Left lung (tissue), 10 donors: ENCODE data around the gene ASTN1. TPM values are rescaled to one million over a fixed set of nuclear protein-coding genes. Genes with fewer than 3 reads are reported as not detected.

Source experiments
- ATAC-seq: fragments of 200-7000 bp; cut with Tn5 transposase; one replicate; pipeline ENCODE4 v1.9.1; 2020; ENCODE audit warnings: moderate library complexity
- DNase-seq, 4 donors: peaks; one replicate each; pipeline ENCODE4 v3.0.0-alpha.2; 2013 to 2020
- H3K27ac ChIP-seq, 2 donors: fragments of 200-600 bp; sonication (generic) in 1 of 2; one replicate each; pipeline versions ENCODE4 v1.5.0 to v1.8.0; 2020 to 2021
- H3K27me3 ChIP-seq, 2 donors: fragments of 200-600 bp; sonication (generic) in 1 of 2; one replicate each; pipeline versions ENCODE4 v1.5.0 to v1.8.0; 2020 to 2021
- H3K36me3 ChIP-seq, 2 donors: fragments of 200-600 bp; sonication (generic) in 1 of 2; one replicate each; pipeline versions ENCODE4 v1.5.0 to v1.8.0; 2020 to 2021
- H3K4me1 ChIP-seq, 2 donors: fragments of 200-600 bp; one replicate each; pipeline ENCODE4 v1.8.0; 2021
- H3K4me3 ChIP-seq, 2 donors: fragments of 200-600 bp; sonication (generic) in 1 of 2; one replicate each; pipeline versions ENCODE4 v1.5.0 to v1.8.0; 2020 to 2021; ENCODE audit warnings: mild to moderate bottlenecking in 1 of 2
- H3K9me3 ChIP-seq, 2 donors: fragments of 200-600 bp; sonication (generic) in 1 of 2; one replicate each; pipeline versions ENCODE4 v1.5.0 to v1.8.0; 2020 to 2021
- intact Hi-C, 2 donors: fragments of 100-400 bp; cut with DNase I; formaldehyde crosslinking; loops; one replicate each; pipeline versions ENCODE4 v1.11.2 to v1.14.2; 2022
- polyA plus RNA-seq, 6 donors: library from polyadenylated mRNA; unstranded; fragments of 120-200 nt; gene quantifications; one replicate each; pipeline ENCODE4 v1.2.1, GENCODE V29; 2013; ENCODE audit not compliant: insufficient read length in 6 of 6
- total RNA-seq, 2 donors: library from RNA; stranded (reverse); fragmentation: NEBNext Ultra II Directional; extraction: Animal tissue kit (Norgen Biotek cat#: 25700); gene quantifications; one replicate each; pipeline ENCODE4 v1.2.1, GENCODE V29; 2021
- TF ChIP-seq, protein P1 (sequence below), 2 donors: fragments of 200-600 bp; sonication (generic) in 1 of 2; IDR thresholded peaks; one replicate each; pipeline versions ENCODE4 v1.5.0 to v1.8.0; 2021; ENCODE audit warnings: antibody characterized with exemption in 2 of 2
- donor health status: DM: no; HTN: yes; CAD: no.
- donor health status: DM: no; HTN: no; CAD: no.

Gene ASTN1
- total and polyA plus RNA-seq, 8 donors: 0.10 to 3.1 (median 2.2) TPM

DNA sequence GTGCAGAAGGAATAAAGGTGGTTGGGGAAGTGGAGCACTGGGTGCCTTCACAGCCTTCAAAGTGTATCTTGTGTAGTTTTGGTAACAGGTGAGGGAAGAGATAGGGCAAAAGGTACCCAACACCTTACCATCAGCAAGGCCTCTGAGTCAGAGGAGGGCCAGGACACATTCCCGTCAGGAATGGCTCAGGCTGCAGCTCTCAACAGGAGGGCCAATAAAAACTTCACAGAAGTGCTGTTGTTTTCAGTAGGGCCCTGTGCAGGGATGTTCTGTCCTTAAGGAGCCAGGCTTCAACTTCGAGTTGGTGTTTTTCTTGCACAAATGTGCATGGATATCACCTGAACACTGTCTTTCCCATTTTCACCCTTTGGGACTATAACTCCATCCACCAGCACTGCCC, 333.4 kb downstream of the ASTN1 start:
- intact Hi-C loops: no loop called here
- H3K27me3 ChIP-seq: no peaks in the 10 kb centered on the region
- TF ChIP-seq, protein P1, sequence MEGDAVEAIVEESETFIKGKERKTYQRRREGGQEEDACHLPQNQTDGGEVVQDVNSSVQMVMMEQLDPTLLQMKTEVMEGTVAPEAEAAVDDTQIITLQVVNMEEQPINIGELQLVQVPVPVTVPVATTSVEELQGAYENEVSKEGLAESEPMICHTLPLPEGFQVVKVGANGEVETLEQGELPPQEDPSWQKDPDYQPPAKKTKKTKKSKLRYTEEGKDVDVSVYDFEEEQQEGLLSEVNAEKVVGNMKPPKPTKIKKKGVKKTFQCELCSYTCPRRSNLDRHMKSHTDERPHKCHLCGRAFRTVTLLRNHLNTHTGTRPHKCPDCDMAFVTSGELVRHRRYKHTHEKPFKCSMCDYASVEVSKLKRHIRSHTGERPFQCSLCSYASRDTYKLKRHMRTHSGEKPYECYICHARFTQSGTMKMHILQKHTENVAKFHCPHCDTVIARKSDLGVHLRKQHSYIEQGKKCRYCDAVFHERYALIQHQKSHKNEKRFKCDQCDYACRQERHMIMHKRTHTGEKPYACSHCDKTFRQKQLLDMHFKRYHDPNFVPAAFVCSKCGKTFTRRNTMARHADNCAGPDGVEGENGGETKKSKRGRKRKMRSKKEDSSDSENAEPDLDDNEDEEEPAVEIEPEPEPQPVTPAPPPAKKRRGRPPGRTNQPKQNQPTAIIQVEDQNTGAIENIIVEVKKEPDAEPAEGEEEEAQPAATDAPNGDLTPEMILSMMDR (IDR thresholded peaks at IDR 0.05): no peak
- no peak overlapping the region for H3K27ac ChIP-seq
- no peaks in the 10 kb centered on the region for H3K4me1 ChIP-seq
- no peak overlapping the region for H3K4me3 ChIP-seq
- H3K9me3 ChIP-seq: no peaks in the 10 kb centered on the region
- DNase-seq: no peak
- no peaks in the 10 kb centered on the region for H3K36me3 ChIP-seq
- ATAC-seq: no peak

DNA sequence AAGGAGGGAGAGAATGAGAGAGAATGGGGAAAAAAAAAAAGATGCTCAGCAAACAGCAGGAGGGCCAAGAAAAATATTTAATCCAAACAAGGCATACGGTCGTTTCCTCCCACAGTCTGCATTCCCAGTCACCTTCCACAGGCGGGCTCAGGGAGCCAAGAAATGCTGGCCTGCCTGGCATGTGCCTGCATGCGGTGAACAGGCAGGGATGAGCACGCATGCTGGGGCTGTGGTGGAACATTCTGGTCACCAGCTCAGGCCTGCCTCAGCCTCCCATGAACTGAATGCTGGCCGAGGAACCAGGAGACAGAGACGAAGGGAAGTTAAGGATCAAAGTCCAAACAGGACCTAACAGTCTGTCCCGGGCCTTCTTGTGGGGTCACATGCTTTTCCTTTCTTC, 335.3 kb downstream of the ASTN1 start:
- no peak for DNase-seq
- intact Hi-C loops: no loop called here
- TF ChIP-seq, protein P1 (IDR thresholded peaks at IDR 0.05): no peak

DNA sequence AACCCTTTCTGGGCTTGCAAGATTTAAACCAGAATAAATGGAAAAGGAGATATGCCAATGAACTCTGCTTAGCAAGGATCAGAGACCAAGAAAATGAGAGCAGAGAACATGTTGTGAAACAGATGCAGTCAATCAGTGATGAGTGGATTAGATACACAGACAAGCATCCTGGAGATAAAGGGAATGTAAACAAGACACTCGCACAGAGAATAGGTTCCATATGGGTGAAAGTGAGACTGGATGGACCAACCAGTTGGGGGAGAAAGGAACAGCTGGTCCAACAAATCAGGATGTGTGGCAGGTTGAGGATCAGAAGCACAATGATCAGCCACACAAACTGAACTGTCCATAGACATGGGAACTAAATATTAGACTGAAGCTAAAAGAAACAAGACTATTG, 338.2 kb downstream of the ASTN1 start:
- intact Hi-C loops: no loop called here
- no peak overlapping the region for H3K4me3 ChIP-seq
- H3K27ac ChIP-seq: no peak overlapping the region
- H3K4me1 ChIP-seq: no peaks in the 10 kb centered on the region
- no peak for DNase-seq
- no peaks in the 10 kb centered on the region for H3K27me3 ChIP-seq
- no peaks in the 10 kb centered on the region for H3K9me3 ChIP-seq
- no peak for ATAC-seq
- no peaks in the 10 kb centered on the region for H3K36me3 ChIP-seq
- TF ChIP-seq, protein P1 (IDR thresholded peaks at IDR 0.05): no peak

More for the DNA sequence above, 335.3 kb downstream of the ASTN1 start:
- no peak for ATAC-seq
- Histone ChIP-seq H3K27me3 (no peaks in the 10 kb centered on the region), H3K36me3 (no peaks in the 10 kb centered on the region), H3K9me3 (no peaks in the 10 kb centered on the region), H3K4me3 (no peak overlapping the region), H3K4me1 (no peaks in the 10 kb centered on the region), H3K27ac (no peak overlapping the region)

DNA sequence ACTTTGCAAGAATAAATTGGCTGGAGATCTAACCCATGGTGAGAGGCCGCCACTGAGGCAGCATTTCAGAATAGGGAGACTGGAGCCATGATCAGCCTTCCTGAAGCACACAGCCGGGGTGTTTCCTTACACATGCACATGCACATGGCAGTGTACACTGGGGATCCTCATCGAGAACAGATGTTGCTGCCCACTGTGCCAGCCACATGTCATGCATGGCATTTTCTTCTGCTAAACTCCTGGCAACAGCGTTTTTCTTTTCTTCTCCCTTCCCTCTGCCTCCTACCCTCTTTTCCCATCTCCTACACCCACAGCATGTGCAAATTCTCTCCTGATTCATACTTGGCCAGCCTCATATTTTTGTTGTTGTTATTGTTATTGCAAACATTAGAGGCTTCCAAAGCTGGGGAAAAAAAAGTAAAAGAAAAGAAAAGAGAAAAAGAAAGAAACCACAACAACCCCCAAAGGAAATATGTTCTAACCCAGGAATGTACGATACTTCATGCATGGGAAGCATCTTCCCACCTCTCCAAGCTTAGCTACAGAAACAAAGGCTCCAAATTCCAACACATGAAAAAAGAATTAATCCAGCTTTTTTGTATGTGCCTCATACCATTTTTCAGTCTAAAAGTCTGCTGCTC, 344.0 kb downstream of the ASTN1 start:
- ATAC-seq (peak; percentile 17), DNase-seq (no peak)
- intact Hi-C loops: no loop called here
- Histone ChIP-seq H3K36me3 (no peaks in the 10 kb centered on the region), H3K4me1 (no peaks in the 10 kb centered on the region), H3K9me3 (no peaks in the 10 kb centered on the region), H3K4me3 (no peak overlapping the region), H3K27me3 (no peaks in the 10 kb centered on the region), H3K27ac (no peak overlapping the region)
- TF ChIP-seq, protein P1 (IDR thresholded peaks at IDR 0.05): no peak

DNA sequence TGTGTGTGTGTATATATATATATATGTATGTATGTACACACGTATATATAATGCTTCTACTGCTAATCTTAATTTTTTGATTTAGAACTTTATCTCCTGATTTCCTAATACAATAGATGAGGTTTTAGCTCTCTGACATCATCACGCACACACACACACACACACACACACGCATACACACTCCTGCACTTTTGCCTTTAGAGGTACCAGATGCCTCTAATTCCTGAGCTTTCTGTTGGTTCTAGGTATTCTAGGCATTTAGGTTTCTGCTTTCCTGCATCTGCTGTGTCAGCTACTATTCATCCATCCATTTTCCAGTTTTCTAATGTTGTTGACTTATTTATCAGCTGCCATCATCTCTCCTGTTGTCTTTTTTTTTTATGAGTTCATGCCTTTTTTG, 348.3 kb downstream of the ASTN1 start:
- intact Hi-C loops: no loop called here
- no peak for ATAC-seq
- H3K4me3 ChIP-seq: no peak overlapping the region
- H3K27me3 ChIP-seq: no peaks in the 10 kb centered on the region
- H3K4me1 ChIP-seq: no peaks in the 10 kb centered on the region
- no peak overlapping the region for H3K27ac ChIP-seq
- H3K9me3 ChIP-seq: peaks cover 0 to 3% of the 10 kb centered on the region in 2 donors
- H3K36me3 ChIP-seq: no peaks in the 10 kb centered on the region
- no peak for DNase-seq
- TF ChIP-seq, protein P1 (IDR thresholded peaks at IDR 0.05): no peak
